Epidermal melanocyte (primary cell): ENCODE results near the gene MACROD2.
"Not testable (repeated sequence)": the region's sequence is repeated elsewhere in the genome, so short reads cannot be mapped to it uniquely, and the experiment has no call there.

Experiments
- DNase-seq: peaks from one replicate; pipeline ENCODE4 v3.0.0; 2011; ENCODE audit warnings: low spot score; ENCODE audit not compliant: insufficient read length

MACROD2 gene

DNA sequence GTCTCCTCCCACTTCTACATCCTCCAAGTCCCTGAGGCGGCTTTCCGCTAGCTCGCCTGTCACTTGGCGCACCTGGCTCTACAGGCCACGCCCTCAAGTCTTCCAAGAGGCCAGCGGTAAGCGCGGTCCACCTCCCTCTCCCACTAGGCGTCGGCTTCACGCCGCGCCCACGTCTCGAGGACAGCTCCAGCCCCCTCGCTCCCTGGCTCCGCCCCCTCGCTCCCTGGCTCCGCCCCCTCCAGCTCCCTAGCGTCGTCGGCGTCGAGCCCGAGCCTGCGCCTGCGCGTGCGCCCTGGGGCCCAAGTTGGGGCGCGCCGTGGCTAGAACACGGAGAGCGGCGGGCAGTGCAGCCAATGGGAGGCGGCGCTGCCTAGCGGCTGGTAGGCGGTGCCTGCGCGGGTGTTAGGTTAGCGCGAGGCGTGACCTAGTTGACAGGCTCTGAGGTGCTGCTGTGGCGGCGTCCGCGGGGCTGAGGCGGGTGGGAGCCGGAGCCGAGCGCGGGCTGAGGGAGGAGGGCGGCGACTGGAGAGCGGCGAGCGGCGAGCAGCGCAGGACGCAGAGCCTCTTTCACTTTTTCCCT, at the start of gene MACROD2:
TSS of gene MACROD2 (plus strand) at position 431 of the 580 bp plus-strand sequence.
- DNase-seq = peak; percentile 89

DNA sequence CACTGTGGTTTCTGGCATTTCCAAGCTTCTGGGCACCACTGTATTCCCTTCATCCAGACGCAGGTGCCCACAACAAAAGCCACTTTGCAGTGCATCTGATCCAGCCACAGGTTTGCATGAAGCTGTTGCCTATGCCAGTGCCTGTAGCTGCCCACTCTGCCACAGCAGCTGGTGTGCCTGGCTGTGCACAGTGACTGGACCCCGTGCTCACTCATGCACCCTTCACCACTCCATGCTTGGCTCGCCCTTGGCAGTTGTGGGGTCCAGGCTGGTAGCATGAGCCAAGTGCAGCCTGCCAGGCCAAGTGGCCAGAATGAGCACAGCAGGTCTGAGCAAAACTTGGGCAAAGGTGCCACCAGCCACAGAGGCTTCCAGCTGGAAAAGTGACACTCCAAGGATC, 47.6 kb upstream of the MACROD2 start:
- DNase-seq = no peak

- no peak for DNase-seq
These were observed 42.1 kb upstream of the MACROD2 start for GRCh38 chr20:13953227-13953626.

GRCh38 chr20:13960119-13960518, 35.2 kb upstream of the MACROD2 start:
- no peak for DNase-seq

GRCh38 chr20:13960525-13960924, 34.8 kb upstream of the MACROD2 start:
- DNase-seq = no peak

- DNase-seq = no peak
These were observed 11.1 kb upstream of the MACROD2 start for GRCh38 chr20:13984211-13984610.

DNA sequence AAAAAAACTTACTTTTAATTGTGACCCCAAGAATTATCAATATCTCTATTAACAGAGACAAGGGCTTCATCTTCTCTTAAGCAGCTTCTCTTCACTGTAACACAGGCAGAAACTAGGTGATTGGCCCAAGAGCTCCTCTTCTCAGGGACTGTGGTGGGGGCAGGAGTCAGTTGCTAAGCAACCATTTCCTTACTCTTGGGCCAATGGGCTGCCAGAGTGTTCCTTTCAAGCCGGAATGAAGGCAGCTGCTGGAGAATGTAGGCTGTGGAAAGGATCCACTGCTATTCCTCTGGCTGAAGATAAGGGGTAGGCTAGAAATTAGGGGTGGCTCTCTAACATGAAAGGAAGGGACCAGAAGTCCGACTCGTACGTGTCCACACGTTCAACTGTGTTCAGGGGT, 4.9 kb upstream of the MACROD2 start, which contains the start of gene SEL1L2:
TSS of gene SEL1L2 (minus strand) at position 150 of the 400 bp plus-strand sequence. CDS start at position 70, 80 bp downstream.
- DNase-seq = no peak

DNA sequence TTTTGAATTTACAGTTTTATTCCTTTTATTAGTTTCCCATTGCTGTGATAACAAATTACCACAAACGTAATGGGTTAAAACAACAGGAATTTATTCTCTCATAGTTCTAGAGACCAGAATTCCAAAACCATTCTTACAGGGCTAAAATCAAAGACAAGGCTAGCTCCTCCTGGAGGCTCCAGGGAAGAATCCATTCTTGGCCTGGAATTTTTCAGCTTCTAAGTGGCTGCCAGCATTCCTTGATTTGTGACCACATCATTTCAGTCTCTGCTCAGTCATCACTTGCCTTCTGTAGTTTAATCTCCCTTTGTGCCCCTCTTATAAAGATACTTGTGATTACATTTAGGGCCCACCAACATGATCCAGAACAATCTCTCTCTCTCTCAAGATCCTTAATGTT, 4.0 kb upstream of the MACROD2 start:
- DNase-seq = no peak

GRCh38 chr20:13991955-13992354, 3.4 kb upstream of the MACROD2 start:
- DNase-seq = not testable (repeated sequence)

GRCh38 chr20:13995841-13996240, 525 bp downstream of the MACROD2 start:
- no peak for DNase-seq

GRCh38 chr20:13996265-13996664, 949 bp downstream of the MACROD2 start:
- DNase-seq = no peak

- no peak for DNase-seq
These were observed 5.6 kb downstream of the MACROD2 start for GRCh38 chr20:14000917-14001316.

- no peak for DNase-seq
These were observed 10.7 kb downstream of the MACROD2 start for GRCh38 chr20:14005996-14006395.

DNA sequence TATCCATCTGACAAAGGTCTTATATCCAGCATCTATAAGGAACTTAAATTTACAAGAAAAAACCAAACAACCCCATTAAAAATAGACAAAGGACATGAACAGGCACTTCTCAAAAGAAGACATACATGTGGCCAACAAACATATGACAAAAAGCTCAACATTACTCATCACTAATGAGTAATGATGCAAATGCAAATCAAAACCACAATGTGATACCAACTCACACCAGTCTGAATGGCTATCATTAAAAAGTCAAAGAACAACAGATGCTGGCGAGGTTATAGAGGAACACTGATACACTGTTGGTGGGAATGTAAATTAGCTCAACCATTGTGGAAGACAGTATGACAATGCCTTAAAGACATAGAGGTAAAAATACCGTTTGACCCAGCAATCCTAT, 13.9 kb downstream of the MACROD2 start:
- no peak for DNase-seq

DNA sequence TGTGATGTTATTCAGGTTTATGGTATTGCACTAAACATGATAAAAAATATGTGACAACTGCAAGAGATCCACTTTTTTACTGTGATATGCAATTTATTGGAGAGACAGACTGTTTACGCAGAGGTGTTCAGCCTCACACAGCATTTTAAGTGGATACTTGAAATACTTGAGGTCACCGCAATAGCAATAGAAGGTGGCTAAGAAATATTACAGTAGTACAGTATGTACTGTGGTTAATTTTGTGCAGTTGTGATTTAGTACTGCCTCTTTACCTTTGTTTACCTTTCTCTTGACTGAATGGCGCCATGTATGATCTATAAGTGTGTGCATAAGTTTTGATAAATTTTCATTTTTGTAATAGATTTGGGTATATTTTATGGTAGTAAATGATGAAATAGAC, 17.4 kb downstream of the MACROD2 start:
- DNase-seq = no peak

DNA sequence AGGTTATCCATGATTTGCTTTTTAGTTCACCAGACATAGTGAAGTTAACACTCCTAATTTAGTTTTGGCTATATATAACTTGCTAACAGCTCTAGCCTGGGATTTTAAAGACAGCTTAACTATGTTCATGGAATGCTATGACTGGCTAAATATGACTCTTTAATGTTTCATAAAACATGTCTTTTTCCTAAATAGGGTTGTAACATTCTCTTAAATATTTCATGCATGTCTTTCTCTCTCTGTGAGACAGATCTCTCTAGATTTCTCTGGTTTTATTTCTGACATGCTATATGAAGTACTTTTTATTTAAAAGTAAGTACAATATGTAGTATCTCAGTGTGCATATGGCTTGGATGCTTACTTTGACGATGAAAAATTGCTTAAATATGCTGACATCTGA, 35.7 kb downstream of the MACROD2 start:
- no peak for DNase-seq

DNA sequence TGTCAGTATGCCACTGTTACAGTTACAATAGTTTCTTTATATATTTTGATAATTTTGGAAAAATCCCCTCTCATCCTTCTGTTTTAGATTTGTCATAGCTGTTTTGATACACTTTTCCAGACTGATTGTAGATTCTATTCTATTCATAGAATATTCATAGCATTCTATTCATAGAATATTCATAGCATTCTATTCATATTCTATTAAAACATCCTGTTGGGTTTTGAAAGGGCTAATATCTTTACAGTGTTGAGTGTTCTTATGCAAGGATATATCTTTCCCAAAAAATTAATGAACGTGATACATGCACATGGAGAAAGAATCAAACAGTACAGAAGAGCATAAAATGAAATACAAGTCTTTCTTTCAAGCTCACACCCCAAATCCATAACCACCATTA, 38.0 kb downstream of the MACROD2 start:
- no peak for DNase-seq

- DNase-seq = no peak
These were observed 41.3 kb downstream of the MACROD2 start for GRCh38 chr20:14036567-14036966.

DNA sequence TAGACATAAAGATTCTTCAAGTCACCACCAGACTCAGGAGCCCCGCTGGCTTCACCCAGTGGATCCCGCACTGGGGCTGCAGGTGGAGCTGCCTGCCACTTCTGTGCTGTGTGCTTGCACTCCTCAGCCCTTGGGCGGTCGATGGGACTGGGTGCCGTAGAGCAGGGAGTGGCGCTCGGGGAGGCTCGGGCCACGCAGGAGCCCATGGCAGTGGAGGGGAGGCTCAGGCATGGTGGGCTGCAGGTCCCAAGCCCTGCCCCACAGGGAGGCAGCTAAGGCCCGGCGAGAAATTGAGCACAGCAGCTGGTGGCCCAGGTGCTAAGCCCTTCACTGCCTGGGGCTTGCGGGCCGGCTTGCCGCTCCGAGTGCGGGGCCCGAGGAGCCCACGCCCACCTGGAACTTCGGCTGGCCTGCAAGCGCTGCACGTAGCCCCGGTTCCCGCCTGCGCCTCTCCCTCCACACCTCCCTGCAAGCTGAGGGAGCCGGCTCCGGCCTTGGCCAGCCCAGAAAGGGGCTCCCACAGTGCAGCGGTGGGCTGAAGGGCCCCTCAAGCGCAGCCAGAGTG, 49.5 kb downstream of the MACROD2 start:
- DNase-seq = not testable (repeated sequence)

DNA sequence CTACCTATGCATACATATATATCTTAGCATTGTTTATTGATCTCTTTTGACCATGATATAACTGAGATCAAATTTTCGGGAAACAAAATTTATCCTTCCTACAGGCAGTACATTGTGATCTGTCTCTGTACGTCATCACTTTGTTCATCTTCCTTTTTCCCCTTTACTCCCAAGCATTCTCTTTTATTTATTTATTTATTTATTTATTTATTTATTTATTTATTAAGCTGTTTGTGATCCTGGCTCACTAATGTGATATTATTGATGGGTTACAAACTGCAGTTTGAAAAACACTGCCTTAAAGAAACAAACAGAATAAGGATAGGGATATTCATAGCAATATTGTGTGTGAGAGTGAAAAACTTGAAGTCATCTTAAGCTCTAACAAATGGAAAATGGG, 51.2 kb downstream of the MACROD2 start:
- no peak for DNase-seq

GRCh38 chr20:14049111-14049510, 53.8 kb downstream of the MACROD2 start:
- no peak for DNase-seq

- DNase-seq = no peak
These were observed 56.1 kb downstream of the MACROD2 start for GRCh38 chr20:14051454-14051853.

DNA sequence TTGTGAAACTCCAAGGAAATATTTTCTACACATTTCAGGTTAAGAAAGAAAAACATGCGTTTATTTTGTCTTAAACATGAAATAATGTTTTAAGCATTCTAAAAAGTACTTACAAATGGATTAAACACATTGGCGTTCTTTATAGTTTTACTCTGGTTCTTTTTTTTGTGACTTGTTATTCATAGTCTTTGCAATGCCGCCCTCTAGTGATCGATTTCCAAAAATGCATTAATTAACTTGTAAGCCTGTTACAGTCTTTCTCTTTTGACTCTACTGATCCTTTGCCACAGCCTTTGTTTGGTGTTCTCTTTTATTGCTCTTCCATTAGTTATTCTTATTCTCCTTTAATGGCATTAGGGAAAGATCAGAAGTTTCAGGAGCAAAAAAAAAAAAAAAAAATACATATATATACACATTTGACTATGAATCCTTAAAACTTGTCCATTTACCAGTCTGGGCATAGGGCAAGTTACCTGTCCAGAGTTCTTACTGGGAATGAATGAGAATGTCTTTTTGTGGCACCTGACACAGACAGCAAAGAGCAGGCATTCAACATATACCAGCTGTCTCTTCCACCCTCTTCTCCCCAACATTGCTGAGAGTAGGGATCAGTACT, 59.9 kb downstream of the MACROD2 start:
- no peak for DNase-seq
